BE2C (cell line): Measurements from ENCODE around the gene ZNF354C.

ENCODE experiments used
- DNase-seq: peaks from one replicate; pipeline ENCODE4 v3.0.0-alpha.2; 2020
- H3K27me3 ChIP-seq: fragments of 250-450 bp; sonication (Bioruptor Pico); 2 replicates; pipeline ENCODE4 v1.5.1; 2020; ENCODE audit warnings: mild to moderate bottlenecking
- H3K36me3 ChIP-seq: fragments of 250-450 bp; sonication (Bioruptor Pico); 2 replicates; pipeline ENCODE4 v1.5.1; 2020; ENCODE audit warnings: mild to moderate bottlenecking
- H3K4me1 ChIP-seq: fragments of 250-450 bp; sonication (Bioruptor Pico); 2 replicates; pipeline ENCODE4 v1.5.1; 2020
- H3K4me3 ChIP-seq: 2 replicates; pipeline ENCODE4 v1.5.1; 2011; ENCODE audit warnings: low read depth, low read length
- H3K9me3 ChIP-seq: fragments of 250-450 bp; sonication (Bioruptor Pico); 2 replicates; pipeline ENCODE4 v1.5.1; 2020
- TF ChIP-seq, protein P1 (sequence below): IDR thresholded peaks from 2 replicates; pipeline ENCODE4 v1.5.1; 2012; ENCODE audit warnings: mild to moderate bottlenecking, low read depth, low read length

The ZNF354C gene

DNA sequence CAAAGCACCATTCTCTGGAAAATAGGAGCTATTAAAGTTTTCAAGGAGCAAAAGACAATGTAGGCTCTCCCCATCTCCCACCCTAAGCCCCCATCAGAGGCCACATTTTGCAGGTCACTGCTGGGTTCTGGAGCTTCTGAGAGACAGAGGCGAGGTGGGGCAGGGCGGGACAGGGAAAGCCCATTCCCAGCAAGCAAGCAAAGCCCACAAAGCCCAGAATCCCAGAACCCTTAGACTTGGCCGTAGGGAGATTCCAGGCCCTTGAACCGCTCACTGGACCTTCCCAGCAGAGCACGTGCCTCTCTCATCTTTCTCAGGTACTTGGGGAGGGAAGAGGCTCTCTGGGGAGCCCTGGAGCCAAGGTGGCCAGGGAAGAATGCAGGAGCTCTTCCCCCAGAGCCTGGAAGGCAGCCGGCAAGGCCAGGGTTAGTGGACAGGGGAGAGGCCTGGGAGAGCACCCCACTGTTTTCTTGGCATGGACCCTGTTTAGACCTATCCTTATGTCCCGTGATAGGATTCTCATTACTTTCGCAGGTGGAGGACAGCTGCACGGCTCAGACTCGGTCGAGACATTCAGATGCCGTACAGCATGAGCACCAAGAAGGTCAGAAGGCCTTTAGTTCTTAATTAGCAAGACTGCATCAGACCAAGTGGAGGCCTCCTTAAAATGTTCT, 52.4 kb downstream of the ZNF354C start:
- Histone ChIP-seq H3K27me3 (no peaks in the 10 kb centered on the region), H3K4me3 (no peak overlapping the region), H3K9me3 (no peaks in the 10 kb centered on the region), H3K36me3 (no peaks in the 10 kb centered on the region), H3K4me1 (no peaks in the 10 kb centered on the region)
- TF ChIP-seq, protein P1, sequence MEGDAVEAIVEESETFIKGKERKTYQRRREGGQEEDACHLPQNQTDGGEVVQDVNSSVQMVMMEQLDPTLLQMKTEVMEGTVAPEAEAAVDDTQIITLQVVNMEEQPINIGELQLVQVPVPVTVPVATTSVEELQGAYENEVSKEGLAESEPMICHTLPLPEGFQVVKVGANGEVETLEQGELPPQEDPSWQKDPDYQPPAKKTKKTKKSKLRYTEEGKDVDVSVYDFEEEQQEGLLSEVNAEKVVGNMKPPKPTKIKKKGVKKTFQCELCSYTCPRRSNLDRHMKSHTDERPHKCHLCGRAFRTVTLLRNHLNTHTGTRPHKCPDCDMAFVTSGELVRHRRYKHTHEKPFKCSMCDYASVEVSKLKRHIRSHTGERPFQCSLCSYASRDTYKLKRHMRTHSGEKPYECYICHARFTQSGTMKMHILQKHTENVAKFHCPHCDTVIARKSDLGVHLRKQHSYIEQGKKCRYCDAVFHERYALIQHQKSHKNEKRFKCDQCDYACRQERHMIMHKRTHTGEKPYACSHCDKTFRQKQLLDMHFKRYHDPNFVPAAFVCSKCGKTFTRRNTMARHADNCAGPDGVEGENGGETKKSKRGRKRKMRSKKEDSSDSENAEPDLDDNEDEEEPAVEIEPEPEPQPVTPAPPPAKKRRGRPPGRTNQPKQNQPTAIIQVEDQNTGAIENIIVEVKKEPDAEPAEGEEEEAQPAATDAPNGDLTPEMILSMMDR: no peak
- DNase-seq: no peak

DNA sequence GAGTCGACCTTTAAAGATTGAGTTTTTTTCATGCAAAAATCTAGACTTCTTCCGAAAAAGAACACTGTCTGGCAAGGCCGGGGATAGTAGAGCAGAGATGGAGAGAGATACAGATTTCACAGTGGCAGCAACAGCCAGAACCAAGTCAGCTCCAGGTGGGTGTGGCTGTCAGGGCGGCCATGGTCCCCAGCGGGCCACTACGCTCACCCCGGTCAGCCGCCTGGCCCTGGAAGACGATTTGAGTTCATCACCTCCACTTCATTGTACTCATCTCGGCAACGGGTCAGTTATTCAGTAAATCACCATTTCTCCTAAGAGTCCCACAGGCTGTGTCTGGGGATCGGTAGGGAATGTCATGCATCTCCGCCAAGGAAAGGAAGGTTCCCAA, 53.0 kb downstream of the ZNF354C start:
- Histone ChIP-seq H3K27me3 (no peaks in the 10 kb centered on the region), H3K4me1 (no peaks in the 10 kb centered on the region), H3K9me3 (no peaks in the 10 kb centered on the region), H3K4me3 (no peak overlapping the region), H3K36me3 (no peaks in the 10 kb centered on the region)
- TF ChIP-seq, protein P1: no peak
- no peak for DNase-seq

DNA sequence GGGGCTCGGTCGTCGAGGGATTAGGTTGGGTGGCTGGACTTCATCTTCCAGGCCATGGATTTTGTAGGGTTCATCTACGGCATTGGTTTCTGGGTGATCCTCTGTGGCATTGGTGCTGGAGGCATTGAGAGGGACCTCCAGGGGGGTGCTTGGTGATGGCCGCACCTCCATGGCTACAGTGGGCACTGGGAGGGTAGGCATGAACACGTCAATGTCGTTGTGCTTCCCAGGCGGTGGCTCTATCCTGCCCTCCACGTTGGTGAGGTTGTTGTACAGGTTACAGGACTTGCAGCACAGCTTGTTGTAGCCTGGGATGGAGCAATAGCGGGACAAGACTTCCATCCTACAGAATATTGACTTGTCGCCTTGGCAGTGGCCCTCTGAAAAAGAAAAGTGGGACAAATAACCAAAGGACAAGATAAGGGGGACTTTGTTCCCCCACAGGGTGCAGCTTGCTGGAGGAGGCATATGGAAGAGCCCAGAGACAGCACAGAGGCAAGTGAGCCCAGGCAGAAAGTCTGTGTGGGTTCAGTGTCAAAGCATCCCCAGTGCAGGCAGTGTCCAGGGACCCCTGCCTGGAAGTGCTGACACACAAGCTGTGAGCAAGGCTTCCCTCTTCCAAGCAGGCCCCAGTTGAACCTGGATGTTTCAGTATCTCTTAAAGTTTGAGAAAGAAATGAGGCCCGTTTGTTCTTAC, 53.9 kb downstream of the ZNF354C start:
- no peaks in the 10 kb centered on the region for H3K4me1 ChIP-seq
- TF ChIP-seq, protein P1: no peak
- no peak for DNase-seq
- H3K4me3 ChIP-seq: no peak overlapping the region
- H3K27me3 ChIP-seq: no peaks in the 10 kb centered on the region
- H3K9me3 ChIP-seq: no peaks in the 10 kb centered on the region
- no peaks in the 10 kb centered on the region for H3K36me3 ChIP-seq

DNA sequence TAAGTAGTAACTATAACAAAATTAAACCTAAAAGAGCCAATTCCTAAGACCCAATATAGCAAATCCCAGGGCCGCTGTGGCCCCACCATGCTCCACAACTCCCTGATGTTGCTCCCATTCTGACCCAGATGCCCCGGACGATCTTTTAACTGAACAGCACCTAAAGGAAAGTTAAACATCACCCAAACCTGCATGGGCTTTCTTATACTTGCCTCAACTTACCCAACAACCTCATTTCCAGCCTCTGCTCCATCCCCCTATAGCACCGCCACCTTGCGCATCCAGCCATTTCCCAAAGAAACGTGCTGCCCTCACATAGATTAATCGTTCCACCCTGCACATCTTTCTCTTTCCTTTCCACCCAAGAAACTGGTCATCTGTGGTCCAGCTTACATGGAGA, 54.6 kb downstream of the ZNF354C start:
- TF ChIP-seq, protein P1: no peak
- no peaks in the 10 kb centered on the region for H3K4me1 ChIP-seq
- H3K27me3 ChIP-seq: no peaks in the 10 kb centered on the region
- H3K4me3 ChIP-seq: no peak overlapping the region
- DNase-seq: no peak
- no peaks in the 10 kb centered on the region for H3K36me3 ChIP-seq
- H3K9me3 ChIP-seq: no peaks in the 10 kb centered on the region

DNA sequence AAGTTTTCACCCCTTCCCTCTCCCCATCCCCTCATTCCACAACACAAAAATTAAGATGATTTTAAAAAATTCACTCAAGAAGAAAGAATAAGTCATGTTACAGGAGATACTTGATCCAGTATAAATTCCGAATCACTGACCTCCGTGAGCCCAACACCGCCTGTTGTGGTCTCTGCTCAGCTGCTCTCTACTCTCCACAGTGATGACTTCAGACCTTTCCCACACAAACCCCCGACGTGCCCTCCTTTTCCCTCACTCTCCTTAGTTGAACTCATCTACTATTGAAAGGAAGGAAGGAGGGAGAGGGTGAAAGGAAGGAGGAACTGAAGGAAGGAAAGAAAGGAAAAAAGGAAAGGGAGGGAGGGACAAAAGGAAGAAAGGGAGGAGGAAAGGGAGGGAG, 55.1 kb downstream of the ZNF354C start:
- Histone ChIP-seq H3K27me3 (no peaks in the 10 kb centered on the region), H3K36me3 (no peaks in the 10 kb centered on the region), H3K4me1 (no peaks in the 10 kb centered on the region), H3K9me3 (no peaks in the 10 kb centered on the region), H3K4me3 (no peak overlapping the region)
- no peak for DNase-seq
- TF ChIP-seq, protein P1: no peak

DNA sequence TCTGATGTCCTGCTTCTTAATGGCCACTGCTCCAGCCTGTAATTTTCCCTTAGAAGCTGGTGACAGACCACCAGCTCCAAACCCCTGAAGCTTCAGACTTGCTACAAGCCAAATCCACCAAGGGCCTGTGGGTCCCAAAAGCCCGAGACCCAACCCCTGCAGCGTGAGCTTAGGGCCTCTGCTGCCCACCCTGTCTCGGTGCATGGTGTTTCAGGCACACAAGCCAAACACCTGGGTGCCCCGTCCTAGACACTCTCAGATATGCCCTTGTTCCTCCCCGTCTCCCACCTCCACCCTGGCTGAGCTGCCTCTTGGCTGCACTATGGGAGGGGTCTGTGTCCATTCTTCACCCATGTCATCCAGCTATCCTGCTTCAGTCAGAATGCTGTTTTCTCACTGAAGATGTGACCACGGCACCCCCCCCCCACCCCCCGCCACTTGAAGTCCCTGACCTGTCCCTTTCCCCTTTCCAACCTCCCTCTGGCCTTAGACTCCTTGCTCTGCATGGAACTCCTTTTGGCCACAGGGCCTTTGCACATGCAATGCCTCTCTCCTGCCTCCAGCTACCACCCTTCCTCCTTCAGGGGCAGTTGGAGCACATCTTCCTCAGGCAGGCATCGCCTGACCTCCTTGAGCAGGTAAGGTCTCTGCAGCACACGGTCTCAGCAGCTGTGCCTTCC, 55.8 kb downstream of the ZNF354C start:
- DNase-seq: no peak

More for the DNA sequence above, 55.8 kb downstream of the ZNF354C start:
- H3K4me1 ChIP-seq: no peaks in the 10 kb centered on the region
- H3K9me3 ChIP-seq: no peaks in the 10 kb centered on the region
- H3K36me3 ChIP-seq: no peaks in the 10 kb centered on the region
- TF ChIP-seq, protein P1: no peak
- H3K4me3 ChIP-seq: no peak overlapping the region
- no peaks in the 10 kb centered on the region for H3K27me3 ChIP-seq
